ENCODE data around the gene ZDHHC18. TPM values are rescaled to one million over a fixed set of nuclear protein-coding genes. Genes with fewer than 3 reads are reported as not detected.
"Not testable (repeated sequence)": the region's sequence is repeated elsewhere in the genome, so short reads cannot be mapped to it uniquely, and the experiment has no call there.

ZDHHC18 gene
- polyA plus RNA-seq, 1 donor, result 21.2 TPM

DNA sequence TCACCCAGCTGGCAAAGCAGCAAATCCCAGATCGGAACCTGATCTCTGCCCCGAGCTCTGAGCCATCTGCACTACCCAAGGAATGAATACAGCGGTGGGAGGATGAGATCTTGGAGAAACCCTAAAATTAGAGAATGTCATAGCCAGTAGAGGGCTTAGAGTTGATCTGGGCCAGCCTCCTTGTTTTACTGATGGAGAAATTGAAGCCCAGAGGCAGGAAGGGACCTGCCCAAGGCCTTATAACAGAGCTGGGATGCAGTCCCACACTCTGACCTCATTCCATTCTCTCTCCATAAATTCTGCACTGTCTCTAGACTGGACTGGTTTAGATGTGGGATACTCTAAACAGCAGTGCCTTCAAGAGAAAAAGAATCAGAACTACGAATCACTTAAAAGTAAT, 31.7 kb downstream of the ZDHHC18 start:
- no peak for DNase-seq

DNA sequence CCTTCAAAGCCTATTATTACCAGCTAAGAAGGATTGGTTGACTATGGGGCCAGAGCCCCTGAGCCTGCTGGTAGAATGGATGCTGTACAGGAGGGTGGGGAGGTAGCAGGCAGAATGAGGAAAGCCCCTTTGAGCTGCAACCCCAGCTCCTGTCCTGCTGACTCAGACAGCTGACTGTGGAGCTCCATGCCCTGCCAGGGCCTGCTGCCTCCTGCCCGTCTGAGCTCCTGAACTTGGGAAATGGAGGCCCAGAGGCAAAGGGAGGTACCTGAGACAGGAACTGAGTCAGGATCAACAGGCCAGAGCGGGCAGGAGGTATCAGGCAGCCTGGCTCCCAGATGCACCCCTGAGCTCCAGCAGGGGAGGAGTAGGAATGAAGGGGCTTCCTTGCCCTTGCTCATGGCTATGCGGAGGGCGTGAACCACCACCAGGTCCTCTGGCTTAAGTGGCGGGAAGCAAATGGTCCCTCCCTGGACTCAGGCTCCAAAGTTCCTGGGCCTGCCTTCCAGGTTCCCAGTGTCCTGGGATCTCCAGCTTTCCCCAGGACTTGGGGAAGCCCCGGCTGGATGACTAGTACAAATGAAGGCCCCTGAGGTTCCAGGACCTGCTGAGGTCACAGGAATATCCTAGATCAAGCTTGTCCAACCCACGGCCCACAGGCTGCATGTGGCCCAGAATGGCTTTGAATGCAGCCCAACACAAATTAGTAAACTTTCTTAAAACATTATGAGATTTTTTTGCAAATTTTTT, 32.6 kb downstream of the ZDHHC18 start:
- no peak for DNase-seq

- no peak for DNase-seq
Measured at GRCh38 chr1:26861286-26861701, 34.8 kb downstream of the ZDHHC18 start.

DNA sequence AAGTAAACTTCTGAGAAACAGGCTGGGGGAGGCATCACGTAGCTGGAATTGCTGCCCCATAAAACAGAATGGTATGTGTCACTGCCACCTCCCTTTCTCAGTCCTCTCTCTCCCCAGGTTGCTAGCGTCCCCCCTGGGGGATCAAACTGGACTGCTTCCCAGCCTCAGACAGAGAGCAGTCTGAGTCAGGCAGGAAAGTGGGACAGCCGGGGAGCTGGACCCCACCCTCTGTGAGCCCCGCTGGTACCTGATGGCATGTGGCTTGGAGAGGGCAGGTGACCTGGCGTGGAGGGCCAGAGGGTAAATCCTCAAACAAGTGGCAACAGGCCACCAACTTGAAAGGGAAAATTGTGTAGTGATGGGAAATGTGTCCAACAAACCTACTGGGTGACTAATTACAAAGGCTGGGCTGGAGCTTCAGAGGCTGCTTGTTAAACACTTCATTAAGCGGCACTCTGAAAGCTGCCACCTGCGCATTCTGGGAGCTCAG, 35.4 kb downstream of the ZDHHC18 start:
- no peak for DNase-seq

DNA sequence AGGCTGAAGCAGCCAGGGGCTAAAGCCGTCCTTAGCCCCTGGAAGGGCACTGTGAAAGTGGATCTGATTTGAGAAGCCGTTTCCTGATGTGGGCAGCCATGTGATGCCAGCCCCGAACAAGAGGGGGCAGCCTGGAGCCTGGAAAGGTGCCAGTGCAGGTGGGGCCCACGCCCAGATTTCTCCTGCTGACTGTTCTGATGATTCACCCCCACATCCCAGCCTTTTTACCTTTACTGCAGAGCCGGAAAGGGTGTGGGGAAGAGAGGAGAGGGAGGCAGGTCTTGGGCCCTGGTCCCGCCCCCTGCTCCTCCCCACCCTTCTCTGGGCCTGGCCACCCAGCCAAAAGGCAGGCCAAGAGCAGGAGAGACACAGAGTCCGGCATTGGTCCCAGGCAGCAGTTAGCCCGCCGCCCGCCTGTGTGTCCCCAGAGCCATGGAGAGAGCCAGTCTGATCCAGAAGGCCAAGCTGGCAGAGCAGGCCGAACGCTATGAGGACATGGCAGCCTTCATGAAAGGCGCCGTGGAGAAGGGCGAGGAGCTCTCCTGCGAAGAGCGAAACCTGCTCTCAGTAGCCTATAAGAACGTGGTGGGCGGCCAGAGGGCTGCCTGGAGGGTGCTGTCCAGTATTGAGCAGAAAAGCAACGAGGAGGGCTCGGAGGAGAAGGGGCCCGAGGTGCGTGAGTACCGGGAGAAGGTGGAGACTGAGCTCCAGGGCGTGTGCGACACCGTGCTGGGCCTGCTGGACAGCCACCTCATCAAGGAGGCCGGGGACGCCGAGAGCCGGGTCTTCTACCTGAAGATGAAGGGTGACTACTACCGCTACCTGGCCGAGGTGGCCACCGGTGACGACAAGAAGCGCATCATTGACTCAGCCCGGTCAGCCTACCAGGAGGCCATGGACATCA, 36.5 kb downstream of the ZDHHC18 start, which contains the start of gene SFN:
Gene SFN (plus strand): TSS at position 369 of the 904 bp plus-strand sequence. CDS start 64 bp downstream, at position 433.
- DNase-seq, result no peak

- DNase-seq, result no peak
Measured at GRCh38 chr1:26863685-26864077, 37.2 kb downstream of the ZDHHC18 start.

DNA sequence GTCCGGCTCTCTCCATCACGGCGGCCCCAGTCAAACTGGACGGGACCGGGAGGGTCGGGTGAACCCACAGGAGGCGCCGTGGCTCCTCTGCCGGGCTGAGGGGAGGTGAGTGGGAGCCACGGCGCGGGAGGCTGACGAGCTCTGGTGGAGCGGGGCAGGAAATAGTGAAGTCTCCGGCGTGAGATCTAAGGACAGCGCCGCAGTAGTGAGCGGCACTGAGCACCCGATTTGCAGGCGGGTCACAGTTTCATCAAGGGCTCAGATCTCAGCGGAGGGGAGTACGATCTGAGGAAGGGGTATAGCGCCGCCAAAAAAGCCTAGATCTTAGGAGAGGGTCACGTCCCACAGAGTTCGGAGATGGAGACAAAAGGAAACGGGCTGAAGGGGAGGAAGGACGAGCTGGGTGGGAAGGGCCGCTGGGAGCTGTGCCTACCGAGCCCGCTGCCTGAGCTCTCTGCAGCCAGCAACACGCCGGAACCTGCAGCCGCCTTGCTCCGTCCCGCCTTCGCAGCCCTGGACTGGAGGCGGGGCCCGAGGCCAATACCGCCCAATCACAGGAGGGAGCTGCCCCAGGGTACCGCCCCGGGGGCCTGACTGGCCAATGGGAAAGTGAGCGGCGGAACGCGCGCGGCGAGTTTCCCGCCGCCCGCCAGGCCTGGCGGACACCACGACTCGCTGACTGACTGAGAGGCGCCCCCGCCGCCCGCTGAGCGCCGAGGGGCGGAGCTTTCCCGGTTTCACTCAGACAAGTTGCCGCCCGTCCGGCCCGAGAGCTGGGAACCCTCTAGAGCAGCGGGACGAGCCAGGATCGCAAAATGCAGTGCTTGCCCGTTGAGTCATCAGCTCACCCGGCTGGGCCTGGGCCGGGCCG, 38.4 kb downstream of the ZDHHC18 start:
- peak; percentile 96 for DNase-seq

DNA sequence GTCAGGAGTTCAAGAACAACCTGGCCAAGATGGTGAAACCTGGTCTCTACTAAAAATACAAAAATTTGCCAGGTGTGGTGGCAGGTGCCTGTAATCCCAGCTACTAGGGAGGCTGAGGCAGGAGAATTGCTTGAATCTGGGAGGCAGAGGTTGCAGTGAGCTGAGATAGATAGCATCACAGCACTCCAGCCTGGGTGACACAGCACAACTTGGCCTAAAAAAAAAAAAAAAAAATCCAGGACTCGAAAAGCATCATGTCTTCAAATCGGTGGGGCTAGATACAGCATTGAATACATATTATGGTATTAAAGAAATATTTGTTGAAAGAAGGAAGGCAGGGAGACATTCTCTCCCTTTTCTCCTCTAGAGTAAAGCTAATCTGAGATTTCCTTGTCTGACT, 46.6 kb downstream of the ZDHHC18 start:
- not testable (repeated sequence) for DNase-seq

DNA sequence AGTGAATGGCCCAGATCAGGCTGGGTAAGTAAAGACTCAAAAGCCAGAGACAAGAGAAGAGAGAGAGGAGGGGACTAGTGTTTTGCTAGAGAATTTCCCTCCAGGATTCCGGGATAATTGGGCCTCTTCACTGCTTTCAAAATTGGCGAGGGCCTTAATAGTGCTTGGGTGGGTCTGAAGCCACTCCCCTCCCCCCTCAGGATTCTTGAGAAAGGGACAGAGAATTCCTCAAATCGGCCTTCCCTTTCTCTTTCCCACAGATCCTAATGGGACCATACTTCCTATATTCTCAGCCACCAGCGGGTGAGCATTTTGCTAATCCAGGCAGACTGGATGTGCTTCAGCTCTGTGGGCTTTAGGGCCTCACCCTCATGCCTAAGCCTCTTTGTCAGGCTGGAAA, 48.4 kb downstream of the ZDHHC18 start:
- no peak for DNase-seq

- DNase-seq, result no peak
Measured at GRCh38 chr1:26877326-26877725, 50.8 kb downstream of the ZDHHC18 start.

GRCh38 chr1:26879793-26880192, 53.3 kb downstream of the ZDHHC18 start:
- DNase-seq, result no peak

GRCh38 chr1:26881611-26882010, 55.1 kb downstream of the ZDHHC18 start:
- not testable (repeated sequence) for DNase-seq

DNA sequence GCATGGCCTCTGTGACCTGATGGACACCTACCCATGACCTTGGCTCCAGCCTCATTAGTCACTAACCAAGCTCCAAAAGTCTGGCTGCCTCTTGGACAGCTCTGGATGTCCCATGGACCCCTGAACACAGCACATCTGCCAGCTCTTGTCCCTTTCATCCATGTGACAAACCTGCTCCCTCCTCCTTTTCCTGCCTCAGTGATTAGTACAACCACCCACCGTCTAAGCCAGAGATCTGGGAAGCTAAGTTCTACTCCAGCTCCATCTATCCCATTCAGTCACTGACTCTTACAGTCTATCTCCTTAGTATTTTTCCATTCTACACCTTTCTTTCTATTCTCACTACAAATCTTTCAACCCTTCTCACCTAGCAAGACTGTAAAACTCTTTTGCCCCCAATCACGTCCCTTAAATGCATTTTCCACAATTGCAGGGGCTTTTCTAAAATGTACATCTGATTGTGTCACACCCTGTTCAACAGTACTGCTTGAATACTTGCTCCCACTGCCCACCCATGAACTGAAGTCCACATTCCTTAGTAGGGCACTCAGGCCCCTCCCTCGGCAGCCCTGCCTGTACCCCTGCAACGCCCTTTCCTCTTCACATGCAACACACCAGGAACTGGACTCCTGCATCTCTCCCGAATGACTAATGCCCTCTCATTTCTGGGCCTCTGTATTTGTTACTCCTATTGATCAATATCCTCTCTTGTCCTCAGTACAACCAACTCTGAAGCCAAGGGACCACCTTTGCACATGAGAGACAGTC, 56.4 kb downstream of the ZDHHC18 start:
- DNase-seq, result no peak

DNA sequence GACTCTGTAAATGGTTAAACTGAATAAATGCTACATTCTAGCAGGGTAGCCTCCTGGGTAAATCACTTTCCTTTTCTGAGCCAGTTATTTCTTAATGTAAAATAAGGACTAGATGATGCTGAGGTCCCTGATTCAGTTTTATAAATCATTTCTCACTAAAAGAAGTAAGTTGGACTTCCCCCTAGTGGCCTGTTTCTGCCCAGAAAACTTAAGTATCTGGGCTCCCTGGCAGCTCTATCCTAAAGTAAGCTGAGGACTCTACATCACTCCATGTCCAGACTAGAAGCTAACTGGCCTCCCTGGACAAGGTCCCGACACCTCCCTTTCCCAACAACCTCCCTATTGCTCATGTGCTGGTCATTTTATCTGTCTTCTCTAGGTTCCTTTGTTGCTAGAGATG, 60.6 kb downstream of the ZDHHC18 start:
- DNase-seq, result no peak

GRCh38 chr1:26888231-26888630, 61.7 kb downstream of the ZDHHC18 start:
- no peak for DNase-seq

GRCh38 chr1:26889551-26890466, 63.3 kb downstream of the ZDHHC18 start, which contains the start of gene GPN2:
GPN2 (minus strand) TSS chr1:26890283; CDS start chr1:26890096, 187 bp downstream.
- DNase-seq, result peak; percentile 76

DNA sequence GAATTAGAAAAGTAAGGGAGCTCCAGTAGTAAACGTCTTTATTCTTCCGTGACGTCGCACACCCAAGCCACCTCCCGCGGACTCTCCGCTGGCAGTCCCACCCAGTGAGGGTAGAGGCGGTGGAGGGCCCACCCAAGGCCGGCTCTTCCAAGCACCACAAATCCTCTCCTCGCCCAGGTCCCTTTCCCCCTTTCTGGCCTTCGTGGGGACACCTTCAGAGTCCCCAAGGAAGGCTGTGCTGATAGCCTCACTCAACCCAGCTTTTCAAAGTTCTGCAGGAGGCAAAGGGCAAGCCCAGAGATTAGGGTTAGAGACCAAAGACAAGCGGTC, 63.9 kb downstream of the ZDHHC18 start:
- DNase-seq, result no peak

- DNase-seq, result no peak
Measured at GRCh38 chr1:26894263-26894662, 67.8 kb downstream of the ZDHHC18 start.

- no peak for DNase-seq
Measured at GRCh38 chr1:26897351-26897750, 70.9 kb downstream of the ZDHHC18 start.

All from left kidney (tissue), 2 donors.